SK-N-MC (cell line): Measurements from ENCODE around the gene PCDHA2.

Experiments used
- EZH2 ChIP-seq: fragments of 200-600 bp; sonication (generic); IDR thresholded peaks from one replicate; pipeline ENCODE4 v1.6.1; 2017; ENCODE audit warnings: antibody characterized with exemption
- POLR2AphosphoS5 ChIP-seq: IDR thresholded peaks from 2 replicates; pipeline ENCODE4 v1.6.1; 2012; ENCODE audit warnings: mild to moderate bottlenecking, low read depth, low read length, borderline replicate concordance

DNA sequence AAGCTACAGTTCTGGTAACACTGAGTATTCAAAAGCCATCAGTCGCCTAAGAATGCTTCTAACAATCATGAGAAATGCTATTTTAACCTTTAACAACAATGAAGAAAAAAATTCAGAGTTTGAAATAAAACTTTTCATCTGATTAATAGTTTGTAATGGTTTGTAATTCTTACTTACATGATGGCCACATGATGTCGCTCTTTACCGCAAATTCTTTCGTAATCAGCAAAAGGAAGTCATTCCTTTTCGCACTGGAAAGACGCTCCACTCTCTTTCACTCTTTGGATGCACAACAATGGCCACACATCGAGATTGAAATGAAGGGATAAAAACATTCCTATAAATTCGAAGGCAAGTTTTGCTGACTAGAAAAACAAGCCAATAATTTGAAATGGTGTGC, 39.3 kb downstream of the PCDHA2 start, which contains the start of gene PCDHA7:
- no peak for TF ChIP-seq EZH2
- no peak for TF ChIP-seq POLR2AphosphoS5
